Fibroblast of skin of right biceps (primary cell): ENCODE measurements around the gene GNB1L.
"Not testable (repeated sequence)": the region's sequence is repeated elsewhere in the genome, so short reads cannot be mapped to it uniquely, and the experiment has no call there.

ENCODE experiments used
- DNase-seq: peaks from one replicate; pipeline ENCODE4 v3.0.0-alpha.2; 2013

GNB1L gene

GRCh38 chr22:19842393-19843106 lies 12.1 kb downstream of the GNB1L start:
- no peak for DNase-seq

GRCh38 chr22:19841641-19842392 lies 12.9 kb downstream of the GNB1L start:
- no peak for DNase-seq

GRCh38 chr22:19840955-19841640 lies 13.6 kb downstream of the GNB1L start:
- no peak for DNase-seq

GRCh38 chr22:19840059-19840458 lies 14.6 kb downstream of the GNB1L start:
- no peak for DNase-seq

GRCh38 chr22:19837915-19838314 lies 16.8 kb downstream of the GNB1L start:
- DNase-seq: no peak

GRCh38 chr22:19836512-19836911 lies 18.2 kb downstream of the GNB1L start:
- no peak for DNase-seq

GRCh38 chr22:19834599-19834998 lies 20.1 kb downstream of the GNB1L start:
- no peak for DNase-seq

- not testable (repeated sequence) for DNase-seq
These were observed 21.3 kb downstream of the GNB1L start for GRCh38 chr22:19833327-19833726.

- no peak for DNase-seq
These were observed 22.1 kb downstream of the GNB1L start for GRCh38 chr22:19832476-19833108.

GRCh38 chr22:19831979-19832378 lies 22.7 kb downstream of the GNB1L start:
- DNase-seq: not testable (repeated sequence)

GRCh38 chr22:19831016-19831415 lies 23.7 kb downstream of the GNB1L start:
- no peak for DNase-seq

- DNase-seq: no peak
These were observed 26.7 kb downstream of the GNB1L start for GRCh38 chr22:19828035-19828401.

- no peak for DNase-seq
These were observed 27.2 kb downstream of the GNB1L start for GRCh38 chr22:19827341-19828034.

GRCh38 chr22:19826619-19826950 lies 28.1 kb downstream of the GNB1L start:
- no peak for DNase-seq

GRCh38 chr22:19825904-19826618 lies 28.6 kb downstream of the GNB1L start:
- no peak for DNase-seq

- DNase-seq: no peak
These were observed 29.7 kb downstream of the GNB1L start for GRCh38 chr22:19824926-19825339.

GRCh38 chr22:19824212-19824925 lies 30.3 kb downstream of the GNB1L start:
- DNase-seq: no peak

- no peak for DNase-seq
These were observed 30.8 kb downstream of the GNB1L start for GRCh38 chr22:19823902-19824211.

GRCh38 chr22:19823191-19823901 lies 31.3 kb downstream of the GNB1L start:
- DNase-seq: no peak

GRCh38 chr22:19822301-19823117 lies 32.2 kb downstream of the GNB1L start:
- DNase-seq: no peak
